Measurements from ENCODE around the gene PPP1R3D. TPM values are rescaled to one million over a fixed set of nuclear protein-coding genes. Genes with fewer than 3 reads are reported as not detected.

The PPP1R3D gene
- total RNA-seq, 1 experiment from 2014 or later = 4.9 TPM

DNA sequence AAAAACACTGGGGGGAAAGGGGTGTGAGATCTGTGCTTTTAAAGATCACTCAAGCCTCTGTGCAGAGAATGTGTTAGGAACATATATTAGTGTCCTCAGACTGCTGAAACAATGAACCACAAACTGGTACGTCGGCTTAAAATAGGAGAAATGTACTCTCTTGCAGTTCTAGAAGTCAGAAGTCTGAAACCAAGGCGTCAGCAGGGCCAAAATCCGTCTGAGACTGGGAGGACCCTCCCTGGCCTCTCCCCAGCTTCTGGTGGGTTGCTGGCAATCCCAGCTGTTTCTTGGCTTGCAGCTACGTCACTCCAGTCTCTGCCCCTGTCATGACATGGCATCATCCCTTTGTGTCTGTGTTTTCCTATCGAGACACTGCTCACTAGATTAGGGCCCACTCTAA lies 22.1 kb upstream of the PPP1R3D start:
- intact Hi-C loops (cut with micrococcal nuclease; ENCODE audit: unreplicated experiment) = no loop called here
- H3K9me3 ChIP-seq (ENCODE audit: low read depth, low read length, poor library complexity, severe bottlenecking) = no peaks in the 10 kb centered on the region
- no peaks in the 10 kb centered on the region for H3K4me1 ChIP-seq (ENCODE audit: insufficient read depth, low read length, poor library complexity, severe bottlenecking)
- no peaks in the 10 kb centered on the region for H3K27me3 ChIP-seq (replicated peaks; ENCODE audit: insufficient read depth, low read depth, low read length, poor library complexity)
- POLR2A ChIA-PET (ENCODE audit: low non-redundant PET) = no interaction called here
- CTCF ChIA-PET = no interaction called here
- no peak overlapping the region for H3K4me3 ChIP-seq (ENCODE audit: low read depth, low read length, poor library complexity, severe bottlenecking)
- no peaks in the 10 kb centered on the region for H3K36me3 ChIP-seq (ENCODE audit: insufficient read depth, low read length, poor library complexity, severe bottlenecking)
- H3K27ac ChIP-seq (ENCODE audit: low read depth, low read length, poor library complexity, severe bottlenecking) = no peak overlapping the region
- BruUV-seq (replicated peaks) = no TSS peak
- no peak for DNase-seq (ENCODE audit: low spot score)
- no peak for TF ChIP-seq EZH2 (IDR thresholded peaks at IDR 0.05; ENCODE audit: borderline replicate concordance, low read depth, low read length, poor library complexity, severe bottlenecking)
- TF ChIP-seq, protein P1, sequence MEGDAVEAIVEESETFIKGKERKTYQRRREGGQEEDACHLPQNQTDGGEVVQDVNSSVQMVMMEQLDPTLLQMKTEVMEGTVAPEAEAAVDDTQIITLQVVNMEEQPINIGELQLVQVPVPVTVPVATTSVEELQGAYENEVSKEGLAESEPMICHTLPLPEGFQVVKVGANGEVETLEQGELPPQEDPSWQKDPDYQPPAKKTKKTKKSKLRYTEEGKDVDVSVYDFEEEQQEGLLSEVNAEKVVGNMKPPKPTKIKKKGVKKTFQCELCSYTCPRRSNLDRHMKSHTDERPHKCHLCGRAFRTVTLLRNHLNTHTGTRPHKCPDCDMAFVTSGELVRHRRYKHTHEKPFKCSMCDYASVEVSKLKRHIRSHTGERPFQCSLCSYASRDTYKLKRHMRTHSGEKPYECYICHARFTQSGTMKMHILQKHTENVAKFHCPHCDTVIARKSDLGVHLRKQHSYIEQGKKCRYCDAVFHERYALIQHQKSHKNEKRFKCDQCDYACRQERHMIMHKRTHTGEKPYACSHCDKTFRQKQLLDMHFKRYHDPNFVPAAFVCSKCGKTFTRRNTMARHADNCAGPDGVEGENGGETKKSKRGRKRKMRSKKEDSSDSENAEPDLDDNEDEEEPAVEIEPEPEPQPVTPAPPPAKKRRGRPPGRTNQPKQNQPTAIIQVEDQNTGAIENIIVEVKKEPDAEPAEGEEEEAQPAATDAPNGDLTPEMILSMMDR (conservative IDR thresholded peaks at IDR 0.05; ENCODE audit: low read depth, low read length) = no peak

DNA sequence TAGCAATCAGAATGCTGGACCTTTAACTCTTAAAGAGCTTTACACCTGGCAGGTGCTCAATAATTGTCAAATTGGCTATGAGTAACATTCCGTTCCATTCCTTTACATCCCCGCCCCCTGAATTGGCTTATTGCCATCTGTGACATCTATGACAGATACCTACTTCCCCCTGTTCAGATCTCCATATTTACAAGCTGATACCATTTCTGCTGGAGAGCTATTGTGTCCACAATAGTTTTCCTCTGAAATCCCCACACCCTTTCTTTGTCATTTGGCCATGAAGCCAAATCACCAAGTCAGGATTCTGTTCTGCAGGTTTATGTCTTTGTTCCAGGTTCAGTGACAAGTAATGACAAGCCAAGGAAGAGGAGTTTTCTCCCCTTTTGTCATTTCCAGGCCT lies 21.3 kb upstream of the PPP1R3D start:
- intact Hi-C loops (cut with micrococcal nuclease; ENCODE audit: unreplicated experiment) = no loop called here
- CTCF ChIA-PET = no interaction called here
- no peak for DNase-seq (ENCODE audit: low spot score)
- H3K27ac ChIP-seq (ENCODE audit: low read depth, low read length, poor library complexity, severe bottlenecking) = no peak overlapping the region
- no peaks in the 10 kb centered on the region for H3K4me1 ChIP-seq (ENCODE audit: insufficient read depth, low read length, poor library complexity, severe bottlenecking)
- no peaks in the 10 kb centered on the region for H3K36me3 ChIP-seq (ENCODE audit: insufficient read depth, low read length, poor library complexity, severe bottlenecking)
- BruUV-seq (replicated peaks) = no TSS peak
- no peaks in the 10 kb centered on the region for H3K27me3 ChIP-seq (replicated peaks; ENCODE audit: insufficient read depth, low read depth, low read length, poor library complexity)
- no peaks in the 10 kb centered on the region for H3K9me3 ChIP-seq (ENCODE audit: low read depth, low read length, poor library complexity, severe bottlenecking)
- no peak overlapping the region for H3K4me3 ChIP-seq (ENCODE audit: low read depth, low read length, poor library complexity, severe bottlenecking)
- POLR2A ChIA-PET (ENCODE audit: low non-redundant PET) = no interaction called here
- TF ChIP-seq, protein P1 (conservative IDR thresholded peaks at IDR 0.05; ENCODE audit: low read depth, low read length) = no peak
- TF ChIP-seq EZH2 (IDR thresholded peaks at IDR 0.05; ENCODE audit: borderline replicate concordance, low read depth, low read length, poor library complexity, severe bottlenecking) = no peak

DNA sequence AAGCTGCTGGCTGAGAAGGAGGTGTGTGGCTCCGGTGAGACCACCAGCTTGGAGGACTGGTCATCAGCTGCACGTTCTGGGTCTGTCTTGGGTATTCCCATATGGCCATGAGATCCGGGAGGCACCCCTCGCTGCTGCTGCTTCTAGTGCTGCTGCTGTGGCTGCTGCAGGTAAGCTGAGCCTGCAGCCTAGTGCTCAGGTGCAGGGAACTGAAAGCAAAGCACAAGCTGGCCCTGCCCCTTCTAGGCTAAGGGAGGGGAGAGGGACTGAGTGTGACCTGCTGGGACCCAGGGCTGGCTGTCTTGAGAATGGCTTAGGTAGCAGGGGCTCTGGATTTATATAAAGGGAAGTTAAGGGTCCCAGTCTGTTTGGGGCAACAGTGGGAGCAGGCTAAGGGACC lies 18.5 kb upstream of the PPP1R3D start:
- intact Hi-C loops (cut with micrococcal nuclease; ENCODE audit: unreplicated experiment) = no loop called here
- no peaks in the 10 kb centered on the region for H3K36me3 ChIP-seq (ENCODE audit: insufficient read depth, low read length, poor library complexity, severe bottlenecking)
- H3K4me1 ChIP-seq (ENCODE audit: insufficient read depth, low read length, poor library complexity, severe bottlenecking) = no peaks in the 10 kb centered on the region
- ChIA-PET CTCF (no interaction called here), POLR2A (ENCODE audit: low non-redundant PET) (no interaction called here)
- H3K27me3 ChIP-seq (replicated peaks; ENCODE audit: insufficient read depth, low read depth, low read length, poor library complexity) = no peaks in the 10 kb centered on the region
- no peak overlapping the region for H3K4me3 ChIP-seq (ENCODE audit: low read depth, low read length, poor library complexity, severe bottlenecking)
- TF ChIP-seq, protein P1 (conservative IDR thresholded peaks at IDR 0.05; ENCODE audit: low read depth, low read length) = no peak
- no peak for TF ChIP-seq EZH2 (IDR thresholded peaks at IDR 0.05; ENCODE audit: borderline replicate concordance, low read depth, low read length, poor library complexity, severe bottlenecking)
- BruUV-seq (replicated peaks) = no TSS peak
- H3K27ac ChIP-seq (ENCODE audit: low read depth, low read length, poor library complexity, severe bottlenecking) = no peak overlapping the region
- no peak for DNase-seq (ENCODE audit: low spot score)
- no peaks in the 10 kb centered on the region for H3K9me3 ChIP-seq (ENCODE audit: low read depth, low read length, poor library complexity, severe bottlenecking)

Measured in A673 (cell line).